Measurements from ENCODE around the gene TMEM135.
A peak's percentile ranks its signal among the peaks of the same experiment; 100 is the strongest.
"Not testable (repeated sequence)": the region's sequence is repeated elsewhere in the genome, so short reads cannot be mapped to it uniquely, and the experiment has no call there.

Gene TMEM135

GRCh38 chr11:87019613-87020271, 18.0 kb upstream of the TMEM135 start:
- DNase-seq (ENCODE audit: low read depth, low spot score): no peak
- H3K4me3 ChIP-seq (ENCODE audit: low read length): no peak overlapping the region

GRCh38 chr11:87020336-87020735, 17.4 kb upstream of the TMEM135 start:
- DNase-seq (ENCODE audit: low read depth, low spot score): no peak
- H3K4me3 ChIP-seq (ENCODE audit: low read length): no peak overlapping the region

GRCh38 chr11:87020764-87021365, 16.9 kb upstream of the TMEM135 start:
- no peak for DNase-seq (ENCODE audit: low read depth, low spot score)
- H3K4me3 ChIP-seq (ENCODE audit: low read length): no peak overlapping the region

- no peak overlapping the region for H3K4me3 ChIP-seq (ENCODE audit: low read length)
- no peak for DNase-seq (ENCODE audit: low read depth, low spot score)
These were observed 15.5 kb upstream of the TMEM135 start for GRCh38 chr11:87022254-87022653.

GRCh38 chr11:87022738-87023137, 15.0 kb upstream of the TMEM135 start:
- no peak overlapping the region for H3K4me3 ChIP-seq (ENCODE audit: low read length)
- no peak for DNase-seq (ENCODE audit: low read depth, low spot score)

- not testable (repeated sequence) for DNase-seq (ENCODE audit: low read depth, low spot score); H3K4me3 ChIP-seq (ENCODE audit: low read length)
These were observed 11.3 kb upstream of the TMEM135 start for GRCh38 chr11:87026415-87026814.

GRCh38 chr11:87030458-87031054, 7.2 kb upstream of the TMEM135 start:
- peak; percentile 35 for DNase-seq (ENCODE audit: low read depth, low spot score)
- H3K4me3 ChIP-seq (ENCODE audit: low read length): no peak overlapping the region

GRCh38 chr11:87031433-87032170, 6.1 kb upstream of the TMEM135 start:
- no peak for DNase-seq (ENCODE audit: low read depth, low spot score)

GRCh38 chr11:87033561-87033960, 4.2 kb upstream of the TMEM135 start:
- H3K4me3 ChIP-seq (ENCODE audit: low read length): no peak overlapping the region
- no peak for DNase-seq (ENCODE audit: low read depth, low spot score)

More at GRCh38 chr11:87031433-87032170, 6.1 kb upstream of the TMEM135 start:
- no peak overlapping the region for H3K4me3 ChIP-seq (ENCODE audit: low read length)

GRCh38 chr11:87035976-87036583, 1.7 kb upstream of the TMEM135 start:
- DNase-seq (ENCODE audit: low read depth, low spot score): no peak
- H3K4me3 ChIP-seq (ENCODE audit: low read length): no peak overlapping the region

GRCh38 chr11:87036756-87037449, 831 bp upstream of the TMEM135 start:
- peak overlapping the region; percentile 86 for H3K4me3 ChIP-seq (ENCODE audit: low read length)
- peak; percentile 4 for DNase-seq (ENCODE audit: low read depth, low spot score)

GRCh38 chr11:87038235-87038977, 672 bp downstream of the TMEM135 start:
- H3K4me3 ChIP-seq (ENCODE audit: low read length): peak overlapping the region; percentile 86
- DNase-seq (ENCODE audit: low read depth, low spot score): no peak

GRCh38 chr11:87039371-87039770, 1.6 kb downstream of the TMEM135 start:
- no peak overlapping the region for H3K4me3 ChIP-seq (ENCODE audit: low read length)
- DNase-seq (ENCODE audit: low read depth, low spot score): no peak

- no peak overlapping the region for H3K4me3 ChIP-seq (ENCODE audit: low read length)
- no peak for DNase-seq (ENCODE audit: low read depth, low spot score)
These were observed 6.2 kb downstream of the TMEM135 start for GRCh38 chr11:87043894-87044293.

GRCh38 chr11:87046824-87047223, 9.1 kb downstream of the TMEM135 start:
- DNase-seq (ENCODE audit: low read depth, low spot score): no peak
- no peak overlapping the region for H3K4me3 ChIP-seq (ENCODE audit: low read length)

GRCh38 chr11:87056091-87056490, 18.4 kb downstream of the TMEM135 start:
- no peak for DNase-seq (ENCODE audit: low read depth, low spot score)
- no peak overlapping the region for H3K4me3 ChIP-seq (ENCODE audit: low read length)

- DNase-seq (ENCODE audit: low read depth, low spot score): no peak
- no peak overlapping the region for H3K4me3 ChIP-seq (ENCODE audit: low read length)
These were observed 20.0 kb downstream of the TMEM135 start for GRCh38 chr11:87057749-87058148.

GRCh38 chr11:87059596-87060390, 22.1 kb downstream of the TMEM135 start:
- no peak for DNase-seq (ENCODE audit: low read depth, low spot score)
- H3K4me3 ChIP-seq (ENCODE audit: low read length): no peak overlapping the region
